BJ (cell line): Measurements from ENCODE around the gene SLC6A12. TPM values are rescaled to one million over a fixed set of nuclear protein-coding genes. Genes with fewer than 3 reads are reported as not detected.
"Not testable (repeated sequence)": the region's sequence is repeated elsewhere in the genome, so short reads cannot be mapped to it uniquely, and the experiment has no call there.

Experiments used
- CTCF ChIA-PET: fragments of 350-600 bp; formaldehyde crosslinking; extraction: SDS; loops from one replicate; lab custom pipeline; 2021; ENCODE audit warnings: antibody characterized with exemption, inconsistent platforms; lab: Yijun Ruan, JAX
- POLR2A ChIA-PET: fragments of 300-600 bp; sonication (Branson Sonifier 250); formaldehyde crosslinking; extraction: SDS; loops from one replicate; lab custom pipeline; 2021; ENCODE audit warnings: antibody characterized with exemption; lab: Charles Lee
- DNase-seq: peaks from one replicate; pipeline ENCODE4 v3.0.0-alpha.2; 2011; ENCODE audit warnings: low read depth
- H3K27me3 ChIP-seq: 2 replicates; pipeline ENCODE4 v1.6.0; 2011; ENCODE audit warnings: low read length; ENCODE audit not compliant: control insufficient read depth, insufficient read depth
- H3K36me3 ChIP-seq: 2 replicates; pipeline ENCODE4 v1.5.1; 2011; ENCODE audit warnings: low read length; ENCODE audit not compliant: control insufficient read depth, insufficient read depth
- H3K4me3 ChIP-seq: 2 replicates; pipeline ENCODE4 v1.5.1; 2011; ENCODE audit warnings: low read depth, mild to moderate bottlenecking, control low read depth, low read length
- polyA plus RNA-seq: library from polyadenylated mRNA; depleted of rRNA; stranded (reverse); fragments of >200 nt; gene quantifications from 2 replicates; pipeline ENCODE4 v1.2.3, GENCODE V29; 2011
- TF ChIP-seq, protein P1 (sequence below): IDR thresholded peaks from 2 replicates; pipeline ENCODE4 v1.5.1; 2011; ENCODE audit warnings: low read depth, mild to moderate bottlenecking, control low read depth, inconsistent platforms, low read length, moderate library complexity; ENCODE audit not compliant: insufficient read depth

The SLC6A12 gene
- polyA plus RNA-seq, 1 experiment = not detected

DNA sequence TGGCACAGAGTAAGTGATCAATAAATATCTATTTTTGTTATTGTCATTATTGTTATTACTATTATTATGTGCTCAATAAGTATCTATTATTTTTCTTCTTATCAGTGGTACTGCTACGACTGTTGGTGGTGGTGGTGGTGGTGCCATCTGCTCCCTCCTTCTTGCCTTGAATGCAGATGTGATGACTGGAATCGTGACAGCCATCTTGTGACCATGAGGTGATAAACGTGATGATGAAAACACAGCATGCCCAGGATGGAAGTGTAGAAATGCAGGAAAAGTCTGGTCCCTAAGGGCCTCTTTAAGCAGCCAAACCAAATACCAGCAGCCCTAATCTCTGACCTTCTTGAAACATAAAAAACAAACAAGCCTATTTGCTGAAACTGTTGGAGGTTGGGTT, 22.4 kb downstream of the SLC6A12 start:
- ChIA-PET POLR2A (no interaction called here), CTCF (interaction anchor here (3.3 kb wide), 1 partner anchor 8 kb away, joined by 21 read pairs; no protein-coding TSS in a partner anchor)
- TF ChIP-seq, protein P1, sequence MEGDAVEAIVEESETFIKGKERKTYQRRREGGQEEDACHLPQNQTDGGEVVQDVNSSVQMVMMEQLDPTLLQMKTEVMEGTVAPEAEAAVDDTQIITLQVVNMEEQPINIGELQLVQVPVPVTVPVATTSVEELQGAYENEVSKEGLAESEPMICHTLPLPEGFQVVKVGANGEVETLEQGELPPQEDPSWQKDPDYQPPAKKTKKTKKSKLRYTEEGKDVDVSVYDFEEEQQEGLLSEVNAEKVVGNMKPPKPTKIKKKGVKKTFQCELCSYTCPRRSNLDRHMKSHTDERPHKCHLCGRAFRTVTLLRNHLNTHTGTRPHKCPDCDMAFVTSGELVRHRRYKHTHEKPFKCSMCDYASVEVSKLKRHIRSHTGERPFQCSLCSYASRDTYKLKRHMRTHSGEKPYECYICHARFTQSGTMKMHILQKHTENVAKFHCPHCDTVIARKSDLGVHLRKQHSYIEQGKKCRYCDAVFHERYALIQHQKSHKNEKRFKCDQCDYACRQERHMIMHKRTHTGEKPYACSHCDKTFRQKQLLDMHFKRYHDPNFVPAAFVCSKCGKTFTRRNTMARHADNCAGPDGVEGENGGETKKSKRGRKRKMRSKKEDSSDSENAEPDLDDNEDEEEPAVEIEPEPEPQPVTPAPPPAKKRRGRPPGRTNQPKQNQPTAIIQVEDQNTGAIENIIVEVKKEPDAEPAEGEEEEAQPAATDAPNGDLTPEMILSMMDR = no peak
- peaks cover 15% of the 10 kb centered on the region; the same call in 1 of the 2 replicates for H3K27me3 ChIP-seq
- no peak overlapping the region for H3K4me3 ChIP-seq
- no peak for DNase-seq
- H3K36me3 ChIP-seq = no peaks in the 10 kb centered on the region

DNA sequence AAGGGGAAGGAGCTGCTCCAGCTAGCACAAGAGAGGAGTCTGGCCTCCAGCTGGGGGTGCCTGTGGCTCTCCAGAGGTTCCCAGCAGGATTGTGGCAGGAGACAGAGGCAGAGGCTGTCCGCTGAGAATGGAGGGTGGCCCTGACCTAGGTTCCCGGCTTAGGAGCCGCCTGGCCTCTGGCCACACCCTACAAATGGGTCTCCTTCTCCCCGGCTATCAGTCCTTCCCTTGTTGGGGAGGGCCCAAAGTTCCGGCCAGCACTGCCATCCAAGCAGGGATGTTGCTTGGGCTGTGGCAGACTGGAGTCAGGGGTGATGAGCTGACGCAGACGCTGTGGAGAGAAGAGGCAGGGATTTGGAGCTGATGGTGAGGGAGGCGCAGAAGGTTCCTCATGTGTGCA, 23.1 kb downstream of the SLC6A12 start:
- Histone ChIP-seq H3K36me3 (no peaks in the 10 kb centered on the region), H3K27me3 (peaks cover 15% of the 10 kb centered on the region; the same call in 1 of the 2 replicates), H3K4me3 (no peak overlapping the region)
- TF ChIP-seq, protein P1 = no peak
- POLR2A ChIA-PET = no interaction called here
- no peak for DNase-seq
- CTCF ChIA-PET = interaction anchor here (2.0 to 3.3 kb wide), 2 partner anchors 9 to 38 kb away, joined by 9 to 21 read pairs; no protein-coding TSS in a partner anchor

DNA sequence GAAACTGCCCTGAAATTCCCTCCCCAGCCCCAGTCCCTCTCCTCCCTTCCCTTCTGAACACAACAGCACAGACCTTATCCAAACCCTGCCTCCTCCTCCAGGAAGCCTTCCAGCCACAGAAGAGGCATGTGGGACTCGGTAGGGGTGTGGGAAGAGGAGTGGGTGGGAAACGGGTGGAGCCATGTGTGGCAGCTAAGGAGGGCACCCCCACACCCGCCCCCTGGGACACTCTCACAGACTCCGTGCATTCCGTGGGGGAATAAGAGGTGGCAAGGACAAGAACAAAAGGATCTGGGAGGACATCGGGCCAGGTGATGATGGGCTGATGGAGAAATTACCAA, 24.4 kb downstream of the SLC6A12 start:
- ChIA-PET CTCF (interaction anchor here (0.7 to 3.3 kb wide), 8 partner anchors 10 to 54 kb away, joined by 3 to 21 read pairs (median 5); no protein-coding TSS in a partner anchor), POLR2A (no interaction called here)
- Histone ChIP-seq H3K36me3 (no peaks in the 10 kb centered on the region), H3K27me3 (peaks cover 15% of the 10 kb centered on the region; the same call in 1 of the 2 replicates), H3K4me3 (no peak overlapping the region)
- TF ChIP-seq, protein P1 = no peak
- no peak for DNase-seq

DNA sequence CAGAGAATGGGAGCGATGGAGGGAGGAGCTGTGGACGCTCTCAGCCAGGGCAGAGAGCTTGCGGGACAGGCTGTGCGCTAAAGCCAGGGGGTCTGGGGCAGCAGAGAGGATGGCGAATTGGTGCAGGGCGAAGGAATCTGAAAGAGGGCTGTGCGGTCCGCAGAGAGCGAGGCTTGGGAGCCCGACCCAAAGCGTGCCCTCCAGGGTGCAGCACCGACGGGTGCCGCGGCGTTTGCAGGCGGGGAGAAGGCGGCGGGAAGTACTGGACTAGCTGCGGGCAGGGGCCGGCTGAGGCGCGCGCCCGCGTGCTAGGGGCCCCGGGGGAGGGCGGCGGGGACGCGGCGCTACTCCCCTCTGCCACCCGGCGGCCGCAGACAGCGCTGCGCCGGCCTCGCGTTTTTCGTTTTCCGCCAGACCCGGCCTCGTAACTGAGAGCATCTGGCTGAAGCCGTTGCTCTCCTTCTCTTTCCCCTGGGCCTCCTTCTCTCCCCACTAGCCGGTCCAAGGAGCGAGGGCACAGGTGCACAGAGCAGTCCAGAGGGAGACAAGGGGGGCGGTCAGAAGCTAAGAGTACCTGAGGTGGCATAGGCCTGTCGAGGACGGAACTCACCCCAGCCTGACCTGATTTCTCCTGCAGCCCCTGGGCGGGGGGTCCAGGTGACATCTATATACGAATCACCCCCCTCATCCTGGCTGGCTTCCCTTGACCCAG, 24.9 kb downstream of the SLC6A12 start:
- H3K27me3 ChIP-seq = peaks cover 13% of the 10 kb centered on the region; the same call in 1 of the 2 replicates
- TF ChIP-seq, protein P1 = peak; percentile 58
- POLR2A ChIA-PET = no interaction called here
- no peaks in the 10 kb centered on the region for H3K36me3 ChIP-seq
- CTCF ChIA-PET = interaction anchor here (0.6 to 3.3 kb wide), 10 partner anchors 10 to 108 kb away, joined by 3 to 21 read pairs (median 4); no protein-coding TSS in a partner anchor
- H3K4me3 ChIP-seq = peak overlapping the region; percentile 43
- DNase-seq = no peak

DNA sequence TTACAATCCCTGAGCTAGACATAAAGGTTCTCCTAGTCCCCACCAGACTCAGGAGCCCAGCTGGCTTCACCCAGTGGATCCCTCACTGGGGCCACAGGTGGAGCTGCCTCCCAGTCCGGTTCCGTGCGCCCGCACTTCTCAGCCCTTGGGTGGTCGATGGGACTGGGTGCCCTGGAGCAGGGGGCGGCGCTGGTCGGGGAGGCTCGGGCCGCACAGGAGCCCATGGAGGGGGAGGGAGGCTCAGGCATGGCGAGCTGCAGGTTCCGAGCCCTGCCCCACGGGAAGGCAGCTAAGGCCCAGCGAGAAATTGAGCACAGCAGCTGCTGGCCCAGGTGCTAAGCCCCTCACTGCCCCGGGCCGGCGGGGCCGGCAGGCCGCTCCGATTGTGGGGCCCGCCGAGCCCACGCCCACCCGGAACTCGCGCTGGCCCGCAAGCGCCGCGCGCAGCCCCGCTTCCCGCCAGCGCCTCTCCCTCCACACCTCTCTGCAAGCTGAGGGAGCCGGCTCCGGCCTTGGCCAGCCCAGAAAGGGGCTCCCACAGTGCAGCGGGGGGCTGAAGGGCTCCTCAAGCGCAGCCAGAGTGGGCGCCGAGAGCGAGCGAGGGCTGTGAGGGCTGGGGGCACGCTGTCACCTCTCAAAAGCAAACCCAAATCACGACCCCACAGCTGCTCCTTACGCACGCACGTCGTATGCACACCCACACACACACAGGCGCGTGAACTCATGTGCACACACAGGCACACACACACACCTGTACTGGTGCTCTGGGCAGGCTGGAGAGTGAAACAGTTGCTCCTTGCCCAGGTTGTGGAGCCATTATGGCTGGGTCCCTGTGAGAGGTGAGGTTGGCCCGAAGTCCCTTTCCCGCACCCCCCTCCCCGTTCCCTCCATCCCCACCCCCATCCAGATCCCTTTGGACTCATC, 25.7 kb downstream of the SLC6A12 start:
- POLR2A ChIA-PET, DNase-seq, H3K36me3 ChIP-seq: not testable (repeated sequence)
- H3K27me3 ChIP-seq = peaks cover 13% of the 10 kb centered on the region; the same call in 1 of the 2 replicates
- CTCF ChIA-PET = interaction anchor here (0.6 to 3.3 kb wide), 9 partner anchors 9 to 107 kb away, joined by 3 to 21 read pairs (median 3); no protein-coding TSS in a partner anchor
- H3K4me3 ChIP-seq = peak overlapping the region; percentile 43
